ENCODE results near the gene ODAD2.

Gene ODAD2

DNA sequence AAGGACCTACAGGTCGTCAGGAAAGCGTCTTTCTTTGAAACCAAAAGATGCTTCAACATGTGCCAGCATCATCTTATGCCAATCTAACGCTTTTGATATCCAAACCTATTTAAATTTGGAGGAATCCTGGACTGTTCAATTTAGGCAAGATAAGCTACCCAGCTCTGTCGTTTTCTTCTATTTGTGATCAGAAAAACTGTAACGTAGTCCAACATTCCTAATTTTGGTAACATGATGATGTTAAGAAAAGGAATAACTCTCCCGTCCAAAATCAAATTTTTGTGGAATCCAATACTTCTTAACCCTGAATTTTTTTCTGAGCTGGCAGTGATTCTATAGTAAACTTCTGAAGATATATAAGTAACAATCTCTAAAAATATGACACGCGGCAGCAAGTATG is 160.0 kb downstream of the ODAD2 start:
- DNase-seq (ENCODE audit: low spot score): no peak

DNA sequence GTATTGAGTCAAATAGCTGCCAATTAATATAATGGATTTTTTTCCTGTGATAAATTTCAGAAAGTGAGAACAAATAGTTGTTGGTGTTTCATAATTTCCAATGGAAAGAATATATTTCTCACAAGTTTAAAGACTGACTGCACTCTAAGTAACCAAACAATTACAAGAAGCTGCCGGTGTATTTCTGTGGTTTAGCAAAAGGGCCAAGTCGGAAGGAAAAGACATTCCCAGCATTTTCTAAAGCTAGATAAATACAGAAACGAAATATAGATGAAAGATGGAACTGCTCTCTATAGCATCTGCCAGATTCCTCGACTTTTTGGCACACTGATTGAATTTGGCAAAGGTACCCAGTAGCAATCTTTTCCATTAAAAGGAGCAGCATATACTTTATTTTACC is 160.5 kb downstream of the ODAD2 start:
- no peak for DNase-seq (ENCODE audit: low spot score)

DNA sequence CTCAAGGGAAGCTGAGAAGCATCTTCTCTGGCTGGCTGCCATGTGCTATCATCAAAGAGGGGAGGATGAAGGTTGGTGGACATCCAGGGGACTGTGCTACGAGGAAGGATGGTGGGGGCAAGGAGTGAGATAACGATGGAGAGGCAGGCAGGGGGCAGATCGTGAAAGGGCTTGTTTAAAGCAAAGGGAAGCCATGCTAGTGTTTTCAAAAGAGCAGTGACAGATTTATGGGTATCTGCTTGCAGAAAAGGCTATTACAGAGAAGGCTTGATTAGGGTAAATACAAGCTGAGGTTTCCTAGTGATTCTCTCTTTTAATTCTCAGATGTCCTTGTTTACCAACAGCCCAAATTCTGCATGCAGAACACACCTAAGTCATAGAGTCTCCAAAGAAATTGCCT is 164.4 kb downstream of the ODAD2 start:
- no peak for DNase-seq (ENCODE audit: low spot score)

DNA sequence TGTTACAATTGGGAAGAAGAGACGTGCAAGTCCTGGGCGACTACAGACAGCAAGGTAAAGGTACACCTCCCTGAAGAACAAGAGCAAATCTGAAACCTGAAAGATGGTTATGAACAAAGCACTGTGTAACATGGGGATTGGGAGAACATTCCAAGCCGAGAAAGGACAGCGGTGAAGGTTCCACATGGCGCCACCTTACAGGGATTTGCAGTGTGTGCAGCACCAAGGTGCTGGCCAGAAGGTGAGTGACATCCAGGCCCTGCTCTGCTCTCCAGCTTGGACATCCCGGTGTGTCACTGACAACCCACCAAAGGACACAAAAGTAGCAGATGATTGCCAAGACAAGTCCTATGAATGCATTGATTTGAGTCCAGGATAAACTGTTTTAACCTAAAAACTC is 165.1 kb downstream of the ODAD2 start:
- DNase-seq (ENCODE audit: low spot score): no peak

DNA sequence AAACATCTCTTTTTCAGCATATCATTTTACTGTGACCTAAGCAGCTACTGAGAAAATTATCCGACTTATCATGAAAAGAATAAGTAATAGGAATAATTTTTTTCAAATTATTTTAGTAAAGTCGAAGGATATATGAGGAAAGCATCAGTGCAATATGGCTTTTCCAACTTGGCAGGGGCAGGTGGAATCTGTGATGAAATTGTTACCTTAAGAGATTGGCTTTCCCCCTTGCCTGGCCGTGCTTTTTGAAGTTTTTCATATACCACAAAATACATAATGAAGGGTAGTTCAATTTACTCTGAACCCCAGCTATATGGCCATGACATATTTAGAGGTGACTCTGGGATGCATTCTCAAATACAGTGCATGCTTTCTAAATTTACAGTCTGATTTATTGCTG is 166.1 kb downstream of the ODAD2 start:
- DNase-seq (ENCODE audit: low spot score): no peak

DNA sequence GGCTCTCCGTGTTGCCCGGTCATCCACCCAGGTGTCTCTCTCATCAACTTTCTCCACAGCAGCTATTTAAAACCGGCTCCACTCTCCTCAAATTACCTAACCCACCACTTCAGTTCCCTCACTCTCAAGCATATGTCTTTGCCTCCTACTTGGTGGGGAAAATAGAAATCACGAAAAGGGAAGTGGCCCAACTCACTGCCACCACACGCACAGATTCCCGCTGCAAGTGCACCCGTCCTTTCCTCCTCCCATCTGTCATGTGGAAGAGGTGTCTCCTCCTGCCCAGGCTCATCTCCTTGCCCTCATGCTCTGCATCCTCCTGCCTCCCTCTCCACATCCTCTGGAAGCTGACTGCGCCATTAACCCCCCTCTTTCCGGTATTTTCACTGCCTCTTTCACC is 172.5 kb downstream of the ODAD2 start:
- no peak for DNase-seq (ENCODE audit: low spot score)

DNA sequence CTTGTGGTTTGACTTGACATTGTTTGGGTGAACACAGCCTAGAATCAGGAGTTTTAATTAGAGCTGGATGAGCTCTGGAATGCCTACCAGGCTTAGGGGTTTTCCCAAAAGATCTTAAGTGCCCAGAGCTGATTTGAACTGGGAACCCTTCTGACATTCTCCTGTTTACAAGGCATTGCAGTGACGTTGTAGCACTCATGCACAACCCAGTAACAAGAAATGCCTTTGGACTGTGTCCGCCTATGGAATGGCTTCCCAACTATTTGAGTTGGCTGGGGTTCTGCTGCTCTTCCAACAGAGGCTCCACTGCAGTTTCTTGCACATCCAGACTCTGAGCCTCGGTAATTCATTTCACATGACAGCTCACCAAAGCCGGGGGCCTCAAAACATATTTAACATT is 176.6 kb downstream of the ODAD2 start:
- no peak for DNase-seq (ENCODE audit: low spot score)

DNA sequence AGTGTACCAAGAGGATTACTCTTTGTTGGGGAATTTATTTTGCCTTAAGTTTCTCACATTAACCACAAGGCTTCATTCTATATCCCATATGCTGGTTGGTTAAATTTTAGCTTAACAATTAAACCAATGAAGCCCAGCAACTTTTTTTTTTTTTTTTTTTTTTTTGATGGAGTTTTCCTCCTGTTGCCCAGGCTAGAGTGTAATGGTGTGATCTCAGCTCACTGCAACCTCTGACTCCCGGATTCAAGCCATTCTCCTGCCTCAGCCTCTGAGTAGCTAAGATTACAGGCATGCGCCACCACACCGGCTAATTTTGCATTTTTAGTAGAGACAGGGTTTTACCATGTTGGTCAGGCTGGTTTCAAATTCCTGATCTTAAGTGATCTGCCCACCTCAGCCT is 178.2 kb downstream of the ODAD2 start:
- DNase-seq (ENCODE audit: low spot score): no peak

DNA sequence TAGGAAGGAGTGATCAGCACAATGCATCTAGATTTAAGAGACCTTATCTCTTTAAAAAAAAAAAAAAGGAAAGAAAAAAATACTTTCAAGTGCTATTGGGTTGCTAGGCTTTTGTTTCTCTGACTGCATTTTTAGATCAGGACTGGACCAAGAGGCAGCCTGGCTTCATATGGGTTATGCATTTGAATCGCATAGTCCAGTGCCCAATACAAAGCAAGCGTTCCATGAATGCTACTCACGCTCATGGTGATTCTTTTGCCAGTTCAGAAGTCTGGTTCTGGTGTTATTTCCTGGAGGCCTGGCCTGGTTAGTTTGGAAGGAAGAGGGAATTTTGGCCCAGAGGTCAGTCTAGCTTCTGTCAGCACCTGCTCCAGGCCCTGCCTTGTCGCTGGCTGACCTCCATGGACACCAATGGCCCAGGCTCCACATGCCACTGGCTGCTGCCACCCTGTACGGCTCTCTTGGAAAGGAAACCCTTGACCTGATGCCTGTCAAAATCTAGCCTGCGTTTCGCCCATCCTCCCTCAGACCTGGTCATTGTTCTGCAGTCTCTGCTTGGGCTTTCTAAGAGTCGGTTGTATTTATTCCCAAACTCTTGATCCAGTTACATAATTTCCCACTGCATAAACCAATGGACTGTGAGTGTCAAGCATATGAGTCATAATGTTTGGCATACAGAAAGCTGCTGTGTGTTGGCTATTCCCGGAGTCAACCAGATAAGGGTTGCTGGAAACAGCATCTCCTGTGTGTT is 178.9 kb downstream of the ODAD2 start:
- peak; percentile 2 for DNase-seq (ENCODE audit: low spot score)

DNA sequence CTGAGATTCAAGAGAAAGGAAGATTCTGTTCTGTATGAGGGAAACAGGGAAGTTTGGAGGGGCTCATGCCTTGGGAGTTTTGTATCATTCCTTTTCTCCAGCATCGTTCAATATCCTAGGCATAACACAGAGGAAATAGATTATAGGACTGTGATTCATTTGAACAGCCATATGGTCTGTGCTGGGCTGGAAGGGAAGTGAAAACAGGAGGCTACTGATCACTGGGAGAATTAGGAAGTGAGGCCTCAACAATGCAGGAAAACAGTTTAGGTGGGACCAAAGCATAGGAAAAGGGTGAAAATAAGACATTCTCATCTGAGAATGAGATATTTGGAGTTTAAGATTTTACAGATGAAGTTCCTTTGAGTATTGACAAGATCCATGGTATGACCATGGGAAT is 182.6 kb downstream of the ODAD2 start:
- no peak for DNase-seq (ENCODE audit: low spot score)

DNA sequence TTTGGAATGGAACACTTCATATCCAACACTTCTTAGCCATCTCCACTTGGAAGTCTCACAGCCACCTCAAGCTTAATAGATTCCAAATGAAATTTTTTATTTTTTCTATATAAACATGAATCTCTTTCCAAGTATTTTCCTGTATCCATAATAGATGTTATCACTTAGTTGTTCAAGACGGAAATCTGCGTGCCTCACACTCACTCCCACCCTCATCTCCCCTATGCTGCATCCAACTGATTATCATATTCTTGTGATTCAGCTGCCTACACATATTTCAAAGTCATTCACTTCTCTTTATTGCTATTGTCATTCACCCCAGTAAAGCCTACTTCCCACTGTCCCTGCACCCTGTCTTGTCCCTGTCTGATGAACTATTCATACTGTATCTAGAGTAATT is 183.0 kb downstream of the ODAD2 start:
- no peak for DNase-seq (ENCODE audit: low spot score)

DNA sequence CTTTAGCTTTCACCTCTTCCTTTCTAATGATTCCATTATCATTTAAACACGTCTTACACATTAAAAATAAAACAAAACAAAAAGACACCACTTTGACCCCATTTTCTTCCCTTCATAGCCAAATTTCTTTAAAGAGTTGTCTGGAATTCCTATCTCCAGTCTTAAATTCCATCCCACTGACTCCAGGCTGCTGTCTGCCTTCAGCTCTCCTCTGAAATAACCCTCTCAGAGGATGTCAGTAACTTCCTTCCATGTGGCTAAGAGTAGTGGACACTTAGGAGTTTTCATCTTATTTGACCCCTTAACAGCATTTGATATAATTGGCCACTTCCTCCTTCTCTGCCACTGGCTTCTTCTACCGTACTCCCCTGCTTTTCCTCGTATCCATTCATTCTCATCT is 183.6 kb downstream of the ODAD2 start:
- no peak for DNase-seq (ENCODE audit: low spot score)

DNA sequence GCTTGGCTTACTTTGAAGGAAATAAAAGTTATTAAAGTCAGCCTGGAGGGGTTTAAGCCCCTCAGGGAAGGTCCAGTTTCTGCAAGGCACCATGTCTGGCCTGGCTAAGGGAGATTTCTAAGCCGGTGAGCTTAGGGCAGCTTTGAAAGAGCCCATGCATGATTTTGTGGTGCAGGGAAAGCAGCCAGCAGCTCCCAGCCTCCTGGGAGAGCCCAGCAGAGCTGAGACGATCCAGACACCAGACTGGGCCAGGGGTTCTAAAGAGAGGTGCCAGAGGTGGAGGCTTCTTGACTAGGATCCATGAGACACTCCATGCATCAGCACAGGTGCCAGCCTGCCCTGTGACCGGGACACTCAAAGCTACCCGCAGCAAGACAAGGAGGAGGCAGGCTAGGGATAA is 193.7 kb downstream of the ODAD2 start:
- DNase-seq (ENCODE audit: low spot score): no peak

DNA sequence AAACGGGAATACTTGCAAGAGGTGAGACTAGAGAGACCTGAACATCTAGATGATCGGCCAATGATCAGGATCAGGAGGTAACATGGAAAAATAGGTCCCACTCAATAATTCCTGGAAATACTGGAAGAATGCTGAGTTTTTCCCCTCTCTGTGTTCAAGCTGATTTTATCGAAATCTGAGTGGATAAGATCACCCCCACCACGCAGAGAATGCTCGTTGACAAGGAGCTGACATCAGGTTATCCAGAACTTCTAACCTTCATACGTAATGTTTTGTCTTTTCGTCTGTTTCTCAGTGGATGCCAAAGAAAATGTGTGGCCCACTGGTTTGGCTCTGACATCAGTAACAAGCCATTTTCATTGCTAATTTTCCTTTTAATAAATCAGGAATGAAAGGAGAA is 194.7 kb downstream of the ODAD2 start:
- no peak for DNase-seq (ENCODE audit: low spot score)

DNA sequence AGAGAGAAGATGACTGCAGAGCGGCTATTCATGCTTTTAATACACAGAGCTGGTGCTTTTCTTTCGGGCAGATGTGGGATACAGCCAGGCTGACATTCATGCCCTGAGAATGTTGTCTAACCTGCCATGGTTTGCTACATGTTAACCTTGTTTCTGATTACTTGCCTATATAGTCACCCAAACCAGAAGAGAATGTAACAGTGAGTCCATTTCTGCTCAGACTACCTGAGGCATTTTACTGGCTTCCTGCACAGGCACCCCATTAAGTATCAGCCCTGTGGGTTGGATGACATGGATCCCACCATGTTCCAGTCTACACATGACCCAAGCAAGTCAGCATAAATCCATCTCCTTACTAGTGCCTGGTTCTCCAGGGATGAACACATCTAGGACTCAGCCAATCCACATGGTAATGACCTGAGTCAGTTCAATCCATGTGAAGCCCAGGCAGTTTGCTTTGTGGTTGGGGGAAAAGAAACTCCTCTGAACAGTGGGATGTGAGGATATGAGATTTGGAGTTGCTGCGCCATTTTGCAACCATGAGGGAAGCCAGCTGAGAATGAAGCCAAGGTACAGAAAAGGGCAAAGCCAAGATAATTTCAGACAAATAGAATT is 197.6 kb downstream of the ODAD2 start:
- no peak for DNase-seq (ENCODE audit: low spot score)

DNA sequence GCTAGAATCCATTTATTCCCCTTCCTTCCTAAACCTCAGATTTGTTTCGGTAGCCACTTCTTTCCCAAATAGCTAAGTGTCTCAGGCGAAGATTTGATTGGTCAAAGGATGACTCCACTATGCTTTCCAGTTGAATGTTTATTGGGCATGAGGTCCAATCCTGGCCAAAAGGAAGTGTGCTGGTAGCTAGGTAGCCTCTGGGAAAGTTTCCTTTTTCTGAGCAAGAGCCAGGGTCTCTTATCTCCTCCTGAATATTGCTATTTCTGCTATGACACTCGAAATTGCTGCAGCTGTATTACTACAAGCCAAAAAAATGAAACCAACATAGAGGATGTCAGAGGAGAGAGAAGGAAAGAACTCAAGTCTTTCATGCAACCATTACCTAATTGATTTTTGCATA is 199.8 kb downstream of the ODAD2 start:
- DNase-seq (ENCODE audit: low spot score): no peak

DNA sequence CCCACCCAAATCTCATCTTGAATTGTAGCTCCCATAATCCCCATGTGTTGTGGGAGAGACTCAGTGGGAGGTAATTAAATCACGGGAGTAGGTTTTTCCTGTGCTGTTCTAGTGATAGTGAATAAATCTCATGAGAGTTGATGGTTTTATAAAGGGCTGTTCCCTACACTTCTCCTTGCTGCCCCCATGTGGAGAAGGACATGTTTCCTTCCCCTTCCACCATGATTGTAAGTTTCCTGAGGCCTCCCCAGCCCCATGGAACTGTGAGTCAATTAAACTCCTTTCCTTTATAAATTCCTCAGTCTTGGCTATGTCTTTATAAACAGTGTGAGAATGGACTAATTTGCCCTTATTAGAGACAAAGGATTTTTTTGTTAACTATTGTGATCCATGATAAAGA is 204.7 kb downstream of the ODAD2 start:
- no peak for DNase-seq (ENCODE audit: low spot score)

DNA sequence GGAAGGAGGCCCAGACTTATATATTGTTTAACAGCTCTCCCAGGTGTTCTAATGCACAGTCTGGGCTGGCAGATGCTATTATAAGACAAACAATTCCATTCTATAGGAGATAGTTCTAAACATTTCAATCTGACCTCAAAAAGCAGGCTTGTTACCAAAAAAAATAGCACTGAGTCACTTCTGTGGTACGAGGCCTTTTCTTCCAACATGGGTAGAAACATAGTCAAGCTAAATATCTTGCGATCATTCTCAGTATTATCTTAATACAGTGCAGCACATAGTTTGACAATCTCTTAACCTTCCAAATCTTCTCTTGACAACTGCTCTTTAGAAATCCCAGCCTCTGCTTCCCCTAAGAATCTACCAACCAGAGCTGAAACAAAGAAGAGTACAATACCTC is 206.7 kb downstream of the ODAD2 start:
- DNase-seq (ENCODE audit: low spot score): no peak

DNA sequence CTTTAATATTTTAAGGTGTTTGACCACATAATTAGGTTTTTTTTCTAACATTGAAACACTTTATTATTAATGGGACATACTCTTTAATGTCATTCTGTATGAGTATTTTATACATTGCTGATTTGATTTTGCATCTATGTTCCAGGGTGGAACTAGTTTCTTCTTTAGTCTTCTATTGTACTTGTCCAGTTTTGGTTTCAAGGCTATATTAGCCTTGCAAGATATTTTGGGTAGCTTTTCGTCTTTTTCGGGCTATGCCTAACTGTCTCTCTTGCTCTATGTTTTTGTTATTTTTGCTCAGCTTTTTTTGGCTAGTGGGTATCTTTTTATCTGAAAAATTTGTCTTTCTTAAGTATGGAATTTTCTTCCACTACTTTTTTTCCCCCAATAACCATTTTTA is 214.6 kb downstream of the ODAD2 start:
- DNase-seq (ENCODE audit: low spot score): no peak

DNA sequence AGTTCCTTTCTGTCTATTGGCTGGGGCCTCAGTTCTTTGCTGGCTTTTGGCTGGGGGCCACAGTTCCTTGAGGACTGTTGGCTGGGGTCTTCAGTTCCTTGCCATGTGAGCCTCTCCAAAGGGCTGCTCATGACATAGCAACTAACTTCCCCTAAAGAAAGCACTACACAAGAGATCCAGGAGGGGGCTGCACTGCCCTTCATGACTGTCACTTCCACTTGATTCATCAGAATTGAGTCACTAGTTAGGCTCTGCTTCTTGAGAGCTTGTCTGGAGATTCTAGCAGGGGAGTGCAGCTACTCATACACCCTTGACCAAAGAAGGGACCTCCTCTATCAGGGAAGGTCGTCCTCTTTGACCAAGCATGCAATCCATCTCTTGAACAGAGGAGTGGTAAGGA is 215.2 kb downstream of the ODAD2 start:
- peak; percentile 1 for DNase-seq (ENCODE audit: low spot score)

DNA sequence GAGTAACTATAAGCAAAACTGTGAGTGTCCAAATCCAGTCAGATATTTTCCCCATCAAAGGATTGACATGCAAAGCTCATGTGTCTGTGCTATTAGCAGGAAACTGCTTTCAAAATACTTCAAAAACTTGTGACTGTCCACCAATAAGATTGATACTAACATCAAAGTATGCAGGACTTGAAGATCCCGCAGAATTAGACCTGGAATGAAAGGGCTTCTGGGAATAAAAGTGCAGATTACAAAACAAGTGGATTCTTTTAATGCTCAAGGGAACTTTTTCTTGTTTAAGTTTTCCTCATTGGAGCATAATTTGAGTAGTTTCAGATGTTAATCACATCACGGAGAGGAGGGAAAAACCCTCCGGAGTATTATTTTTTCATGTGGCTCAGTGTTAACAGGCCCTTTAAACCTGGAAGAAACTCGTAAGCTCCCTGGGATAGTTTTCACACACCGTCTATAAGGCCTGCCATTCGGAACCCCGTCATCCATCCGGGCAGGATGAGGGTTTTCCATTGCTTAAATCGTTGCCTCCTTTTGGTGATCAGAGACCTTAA is 219.3 kb downstream of the ODAD2 start:
- DNase-seq (ENCODE audit: low spot score): no peak

DNA sequence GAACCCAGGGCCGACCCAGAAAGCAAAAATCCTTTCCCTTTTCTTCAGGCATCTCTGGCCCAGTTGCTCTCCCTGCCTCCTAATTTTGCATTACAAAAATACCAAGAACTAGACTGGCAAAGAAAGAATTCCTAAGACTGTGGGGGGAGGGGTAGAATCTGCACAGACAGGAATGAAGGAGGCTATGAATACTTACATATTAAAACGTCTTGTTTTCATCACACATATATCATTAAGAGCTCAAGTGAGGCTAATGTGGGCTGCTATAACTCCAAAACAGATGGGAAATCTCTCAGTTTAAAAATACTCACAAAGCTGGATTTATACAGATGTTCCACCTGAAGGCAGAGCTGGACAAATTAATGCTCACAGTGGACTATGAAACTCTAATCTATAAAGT is 224.0 kb downstream of the ODAD2 start:
- no peak for DNase-seq (ENCODE audit: low spot score)

DNA sequence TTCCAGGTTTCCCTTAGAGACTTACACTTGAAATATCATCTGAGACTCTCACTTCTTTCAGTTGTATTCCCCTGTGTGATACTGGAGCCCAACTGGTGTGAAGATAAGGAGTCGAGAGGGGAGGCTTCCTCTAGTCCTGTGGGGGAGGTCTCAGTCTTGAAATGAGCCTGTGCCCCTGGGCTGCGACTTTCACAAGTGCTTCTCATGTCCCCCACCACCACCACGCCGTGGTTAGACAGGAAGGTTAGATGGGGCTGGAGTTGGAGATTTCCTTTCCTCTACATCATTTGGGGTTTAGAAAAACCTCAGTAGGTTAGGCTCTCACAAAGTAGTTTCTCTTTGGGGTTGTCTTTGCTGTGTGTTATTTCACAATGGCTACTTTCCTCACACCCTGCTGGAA is 227.6 kb downstream of the ODAD2 start:
- no peak for DNase-seq (ENCODE audit: low spot score)

DNA sequence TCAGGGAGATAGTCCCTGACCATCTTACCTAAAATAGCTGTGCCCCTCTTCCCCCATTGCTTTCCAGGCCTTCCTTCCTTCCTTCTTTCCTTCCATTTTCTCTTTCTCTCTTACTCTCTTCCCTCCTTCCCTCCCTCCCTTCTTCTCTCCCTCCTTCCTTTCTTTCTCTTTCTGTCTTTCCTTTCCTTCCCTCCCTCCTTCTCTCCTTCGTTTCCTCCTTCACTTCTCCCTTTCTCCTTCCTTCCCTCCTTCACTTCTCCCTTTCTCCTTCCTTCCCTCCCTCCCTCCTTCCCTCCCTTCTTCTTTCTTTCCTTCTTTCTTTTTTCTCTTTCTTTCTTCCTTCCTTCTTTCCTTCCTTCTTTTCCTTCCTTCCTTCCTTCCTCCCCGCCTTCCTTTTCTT is 228.7 kb downstream of the ODAD2 start:
- no peak for DNase-seq (ENCODE audit: low spot score)
